GM13977 (cell line): Measurements from ENCODE around the gene TARS2.

Experiments
- DNase-seq: peaks from one replicate; pipeline ENCODE4 v3.0.0; 2012; ENCODE audit warnings: low spot score
- CTCF ChIP-seq: IDR thresholded peaks from 2 replicates; pipeline ENCODE4 v1.5.1; 2012; ENCODE audit warnings: mild to moderate bottlenecking, control low read depth; ENCODE audit not compliant: insufficient read depth; ENCODE audit errors: extremely low read depth, missing control alignments
- in situ Hi-C: fragments of 300-500 bp; cut with MboI; formaldehyde crosslinking; loops from one replicate; pipeline ENCODE4 v1.12.0; 2022; ENCODE audit warnings: low sequenced_read_pairs, low pct_unique_long_range_greater_than_20kb, mixed read lengths, inconsistent platforms; ENCODE audit not compliant: unreplicated experiment

Gene TARS2

GRCh38 chr1:150549496-150550221 is 62.4 kb downstream of the TARS2 start:
- DNase-seq, result no peak
- TF ChIP-seq CTCF, result no peak
- in situ Hi-C loops, result loop anchor here (25.0 kb wide), 1 partner anchor 287 kb away; the partner anchor contains the start of genes APH1A, C1orf54 and CA14

GRCh38 chr1:150550222-150551050 is 63.2 kb downstream of the TARS2 start:
- in situ Hi-C loops, result no loop called here
- no peak for DNase-seq
- TF ChIP-seq CTCF, result no peak

GRCh38 chr1:150551051-150551783 is 64.0 kb downstream of the TARS2 start:
- no peak for DNase-seq
- in situ Hi-C loops, result no loop called here
- TF ChIP-seq CTCF, result no peak

- in situ Hi-C loops, result no loop called here
- no peak for TF ChIP-seq CTCF
- DNase-seq, result no peak
Observed at GRCh38 chr1:150551784-150552127, 64.5 kb downstream of the TARS2 start.

- in situ Hi-C loops, result no loop called here
- no peak for TF ChIP-seq CTCF
- no peak for DNase-seq
Observed at GRCh38 chr1:150552128-150552910, 65.1 kb downstream of the TARS2 start.

- in situ Hi-C loops, result no loop called here
- no peak for TF ChIP-seq CTCF
- no peak for DNase-seq
Observed at GRCh38 chr1:150552911-150553289, 65.7 kb downstream of the TARS2 start.
